GM18861 (cell line): ENCODE measurements around the gene CYP4V2.

ENCODE experiments used
- ATAC-seq: cut with Tn5 transposase; IDR thresholded peaks from one replicate; pipeline ENCODE4 v1.9.1; 2021; ENCODE audit not compliant: unreplicated experiment

The CYP4V2 gene

GRCh38 chr4:186191200-186192065 lies at the start of gene CYP4V2:
CYP4V2 (plus strand) TSS chr4:186191567; CDS start chr4:186191824, 257 bp downstream.
- ATAC-seq = peak; percentile 88

- ATAC-seq = peak; percentile 24
These were observed 47.0 kb upstream of the CYP4V2 start for GRCh38 chr4:186144198-186144945.

GRCh38 chr4:186144946-186145569 lies 46.3 kb upstream of the CYP4V2 start:
- ATAC-seq = peak; percentile 36

GRCh38 chr4:186146458-186146857 lies 44.9 kb upstream of the CYP4V2 start:
- no peak for ATAC-seq

GRCh38 chr4:186148336-186148975 lies 42.9 kb upstream of the CYP4V2 start:
- ATAC-seq = peak; percentile 41

DNA sequence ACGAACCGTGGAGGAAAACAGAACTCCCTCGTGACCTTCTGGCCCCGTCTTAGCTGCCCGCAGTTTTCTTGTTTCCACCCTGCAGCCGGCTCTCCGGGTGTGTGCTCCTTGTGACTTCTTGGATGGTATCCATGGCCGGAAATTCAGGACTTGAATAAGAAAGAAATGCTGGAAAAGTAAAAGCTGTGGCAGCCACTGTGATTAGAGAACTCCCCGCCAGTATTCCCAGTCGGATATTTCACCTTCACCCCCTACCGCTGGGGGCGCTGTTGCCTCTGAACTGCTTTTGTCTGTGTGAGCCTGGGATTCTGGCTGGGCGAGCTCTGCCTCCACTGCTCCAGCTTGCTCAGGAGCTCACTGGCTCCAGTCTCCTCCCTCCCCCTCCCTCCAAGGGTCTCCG lies 41.5 kb upstream of the CYP4V2 start:
- no peak for ATAC-seq

DNA sequence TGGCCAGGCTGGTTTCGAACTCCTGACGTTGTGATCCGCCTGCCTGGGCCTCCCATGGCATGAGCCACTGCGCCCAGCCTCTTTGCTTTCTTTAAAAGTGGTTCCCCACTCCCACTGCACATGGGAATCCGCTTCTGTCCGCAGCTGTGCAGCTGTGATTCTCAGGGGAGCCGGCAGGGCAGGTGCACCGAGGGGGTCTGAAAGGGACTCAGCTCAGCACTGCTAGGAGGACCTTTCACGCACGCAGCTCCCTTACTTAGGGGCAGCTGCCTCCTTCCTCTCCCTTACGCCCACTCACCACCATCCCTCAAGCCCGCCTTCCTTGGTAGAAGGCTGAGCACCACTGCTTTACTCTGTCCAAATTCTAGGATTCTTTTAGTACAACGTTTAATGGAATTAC lies 40.4 kb upstream of the CYP4V2 start:
- no peak for ATAC-seq

GRCh38 chr4:186151499-186151898 lies 39.9 kb upstream of the CYP4V2 start:
- ATAC-seq = peak; percentile 65

DNA sequence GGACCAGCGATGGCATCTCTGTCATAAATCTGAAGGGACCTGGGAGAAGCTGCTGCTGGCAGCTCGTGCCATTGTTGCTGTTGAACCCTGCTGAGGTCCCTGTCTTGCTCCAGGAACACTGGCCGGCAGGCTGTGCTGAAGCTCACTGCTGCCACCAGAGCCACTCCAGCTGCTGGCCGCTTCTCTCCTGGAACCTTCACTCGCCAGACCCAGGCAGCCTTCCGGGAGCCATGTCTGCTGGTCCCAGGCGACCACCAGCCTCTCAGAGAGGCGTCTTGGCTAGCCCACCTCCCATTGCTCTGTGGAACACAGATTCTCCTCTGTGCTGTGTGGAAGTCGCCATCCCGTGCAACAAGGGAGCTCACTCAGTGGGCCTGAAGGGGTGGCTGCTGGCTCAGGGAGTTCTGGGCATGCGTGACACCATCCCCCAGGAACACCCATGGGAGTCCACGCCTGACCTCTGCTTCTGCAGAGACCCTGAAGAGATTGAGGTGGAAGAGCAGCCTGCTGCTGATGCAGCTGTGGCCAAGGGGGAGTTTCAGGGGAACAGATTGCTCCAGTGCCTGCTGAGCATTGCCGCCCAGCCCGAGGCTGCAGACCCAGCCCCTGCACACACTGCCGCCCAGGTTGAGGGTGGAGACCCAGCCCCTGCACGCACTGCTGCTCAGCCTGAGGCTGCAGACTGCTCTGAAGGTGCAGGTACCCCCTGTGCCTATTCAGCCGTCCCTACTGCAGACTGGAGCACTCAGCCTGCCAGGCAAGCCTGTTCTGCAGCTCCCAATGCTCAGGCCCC lies 33.1 kb upstream of the CYP4V2 start:
- ATAC-seq = no peak

DNA sequence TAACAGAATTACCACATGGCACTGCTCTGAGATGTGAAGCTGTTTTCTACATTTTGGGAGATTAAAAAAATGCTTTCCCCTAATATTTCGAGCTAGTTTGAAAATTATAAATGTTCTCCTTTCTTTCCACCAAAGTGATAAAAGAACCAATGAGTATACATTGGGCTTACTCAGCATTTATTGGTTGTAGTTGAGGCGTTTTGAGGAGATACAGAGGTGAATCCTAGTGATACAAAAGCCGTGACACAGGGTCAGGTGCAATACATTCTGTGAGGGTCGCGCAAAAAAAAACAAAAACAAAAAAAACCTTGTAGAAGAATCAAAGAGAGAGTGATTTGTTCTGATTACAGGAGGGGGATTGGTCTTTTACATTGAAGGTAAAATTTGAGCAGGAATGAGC lies 32.4 kb upstream of the CYP4V2 start:
- ATAC-seq = no peak

GRCh38 chr4:186159613-186160012 lies 31.8 kb upstream of the CYP4V2 start:
- no peak for ATAC-seq

DNA sequence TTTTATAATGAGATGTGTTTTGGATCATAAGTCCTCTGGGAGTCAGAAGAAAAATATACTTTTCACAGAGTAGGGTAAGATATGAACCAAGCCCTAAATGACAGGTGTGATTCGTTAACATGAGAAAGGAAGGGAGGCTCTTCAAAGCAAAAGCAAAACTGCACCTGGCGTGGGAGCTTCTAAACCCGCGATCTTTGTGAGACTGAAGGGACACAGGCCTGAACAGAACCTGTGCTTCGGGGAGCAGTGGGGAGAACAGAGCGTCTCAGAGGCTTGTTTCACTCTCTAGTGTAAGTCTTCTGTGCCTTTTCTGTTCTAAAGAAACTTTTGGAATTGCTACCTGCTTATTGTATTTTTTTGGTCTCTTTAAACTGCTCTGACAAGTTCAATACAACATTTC lies 30.2 kb upstream of the CYP4V2 start:
- ATAC-seq = peak; percentile 76

DNA sequence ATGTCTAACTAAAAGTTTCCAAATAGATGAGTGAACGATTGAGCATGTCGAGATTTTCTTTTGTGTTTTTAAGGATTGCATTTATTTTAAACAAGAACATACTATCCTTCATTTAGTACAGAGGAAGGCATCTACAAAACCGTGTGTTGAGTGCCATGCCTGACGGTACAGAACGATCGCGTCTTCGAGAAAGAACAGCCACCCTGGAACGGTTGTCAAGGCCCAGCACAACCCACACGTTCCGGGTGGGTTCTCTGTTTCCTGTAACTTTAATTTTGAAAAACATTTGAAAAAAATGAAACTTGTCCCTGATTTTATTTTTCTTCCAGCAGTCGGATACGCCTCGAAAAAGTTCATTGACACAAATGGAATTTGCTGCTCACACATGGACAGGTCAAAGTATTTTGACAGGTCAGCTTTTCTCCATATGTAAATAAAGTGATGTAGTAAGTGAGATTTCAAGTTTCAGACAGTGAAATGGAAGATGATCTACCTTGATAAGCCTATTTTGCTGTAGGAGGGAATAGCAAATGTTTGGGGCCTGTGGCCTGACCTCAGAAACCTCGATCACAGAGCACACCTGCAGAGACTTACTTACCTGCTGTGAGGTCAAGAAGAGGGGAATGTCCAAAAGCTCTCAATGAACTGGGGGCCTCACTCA lies 24.4 kb upstream of the CYP4V2 start:
- ATAC-seq = no peak

DNA sequence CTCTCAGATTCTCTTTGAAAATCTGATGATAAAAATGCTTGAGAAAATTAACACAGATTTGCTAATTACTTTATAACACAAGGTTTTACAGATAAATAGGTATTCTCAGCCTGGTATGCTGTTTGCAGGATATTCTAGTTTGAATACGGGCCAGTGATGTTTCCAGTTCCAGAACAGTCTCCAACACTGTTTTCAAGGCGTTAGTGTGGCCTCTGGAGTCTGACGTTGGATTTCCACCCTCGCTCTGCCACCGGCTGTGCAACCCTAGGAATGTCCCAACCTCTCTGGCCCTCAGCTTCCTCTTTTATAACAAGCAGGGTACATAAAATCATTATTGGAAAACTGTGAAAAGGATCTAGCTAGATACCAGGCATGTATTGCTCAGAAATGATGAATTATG lies 23.8 kb upstream of the CYP4V2 start:
- ATAC-seq = no peak

GRCh38 chr4:186168750-186169149 lies 22.6 kb upstream of the CYP4V2 start:
- ATAC-seq = no peak

DNA sequence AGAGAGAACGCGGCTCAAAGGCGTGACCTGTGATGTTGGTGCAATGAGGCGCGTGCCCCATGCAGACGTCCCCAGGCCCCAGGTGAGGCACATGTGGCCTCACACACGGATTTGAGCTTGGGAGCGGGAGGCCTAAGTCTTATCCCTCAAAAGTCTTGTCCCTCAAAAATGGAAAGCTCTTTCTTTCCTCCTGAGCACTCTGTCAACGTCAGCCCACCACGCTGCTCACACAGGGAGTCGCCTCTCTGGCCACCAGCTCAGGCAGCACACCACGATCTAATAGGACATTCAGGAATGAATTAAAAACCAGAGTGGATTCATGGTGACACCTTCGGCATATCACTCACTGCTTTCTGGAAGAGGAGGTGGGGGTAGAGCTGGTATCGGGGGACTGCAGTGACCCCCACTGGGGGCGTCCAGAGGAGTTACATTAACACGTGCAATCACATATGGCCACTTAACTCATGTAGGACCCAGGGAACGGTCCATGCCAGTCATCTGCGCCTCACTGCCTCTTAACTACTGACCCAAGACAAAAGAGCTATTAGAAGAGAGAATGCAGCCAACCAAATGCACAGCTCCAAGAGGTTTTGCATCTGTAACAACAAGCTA lies 21.9 kb upstream of the CYP4V2 start:
- ATAC-seq = no peak

DNA sequence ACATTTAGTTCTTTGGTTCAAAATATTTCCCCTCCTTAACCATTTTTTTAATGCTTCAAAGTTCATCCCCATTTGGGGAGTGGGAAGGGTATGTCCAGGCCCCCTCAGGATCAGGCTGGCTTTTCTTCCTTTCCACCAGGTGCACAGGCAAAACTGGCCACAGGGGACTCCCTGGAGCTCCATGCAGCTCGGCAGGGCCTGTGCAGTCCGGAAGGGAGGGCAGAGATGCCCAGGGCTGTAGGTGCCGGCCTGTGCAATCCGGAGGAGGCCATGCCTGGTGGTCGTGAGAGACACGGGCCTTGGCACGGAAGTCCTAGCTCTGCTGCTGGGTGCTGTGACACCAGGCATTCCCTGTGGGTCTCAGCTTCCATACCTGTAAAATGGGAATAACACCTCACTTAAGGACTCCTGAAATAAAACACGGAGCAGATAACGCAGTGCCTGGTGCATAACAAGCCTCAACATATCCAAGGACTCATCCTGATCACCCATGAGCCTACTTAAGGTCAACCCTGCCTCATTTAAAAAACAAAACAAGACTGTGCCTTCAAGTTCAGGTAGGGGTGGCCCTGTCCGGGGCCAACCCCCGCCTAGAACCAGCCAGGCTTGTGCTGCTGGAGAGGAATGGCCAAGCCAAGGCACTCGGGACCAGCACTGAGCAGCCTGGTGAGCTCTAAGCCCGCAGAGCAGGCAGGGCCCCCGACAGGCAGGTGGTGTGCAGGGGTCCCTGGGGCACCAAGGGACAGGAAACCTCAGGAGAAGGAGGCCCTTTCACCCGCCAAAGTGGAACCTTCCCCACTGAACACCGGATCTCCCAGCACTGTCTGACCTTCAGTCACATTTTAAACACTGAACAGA lies 21.2 kb upstream of the CYP4V2 start:
- no peak for ATAC-seq

DNA sequence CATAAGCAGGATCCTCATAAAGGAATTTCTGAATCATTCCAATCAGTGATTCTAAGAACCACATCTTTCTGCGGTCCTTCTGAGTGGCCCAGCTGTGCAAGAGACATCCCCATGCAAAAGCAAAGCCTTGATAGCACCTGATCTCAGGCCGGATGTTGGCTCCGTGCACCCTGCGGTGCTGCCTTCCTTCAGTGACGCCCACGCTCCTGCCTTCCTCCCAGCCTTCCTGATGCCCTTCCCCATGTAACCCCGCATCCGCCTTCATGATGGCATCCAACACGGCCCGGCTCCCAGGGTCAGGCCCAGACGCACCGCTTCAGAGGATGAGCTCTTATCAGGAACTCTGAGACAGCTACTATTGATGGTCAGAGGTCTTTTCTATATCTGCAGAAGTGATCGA lies 20.4 kb upstream of the CYP4V2 start:
- ATAC-seq = no peak

DNA sequence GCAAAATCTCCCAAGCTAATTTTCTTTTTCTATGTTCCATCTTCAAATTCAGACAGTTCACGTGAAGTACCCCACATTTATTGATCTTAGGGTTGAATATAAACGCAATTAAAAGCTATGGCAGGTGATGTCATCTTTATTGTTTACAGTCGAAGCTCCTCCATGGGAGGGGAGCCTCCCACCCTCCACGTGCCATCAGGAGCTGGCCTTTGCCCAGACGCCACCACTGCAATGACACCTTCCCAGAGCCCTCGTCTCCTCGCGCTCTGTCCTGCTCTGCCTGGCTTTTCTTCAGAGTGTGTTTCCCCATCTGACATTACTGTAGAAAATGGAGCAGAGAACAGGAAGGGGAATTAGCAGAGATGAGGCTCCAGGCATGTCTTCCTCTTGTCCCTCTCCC lies 18.8 kb upstream of the CYP4V2 start:
- ATAC-seq = no peak
